AG04450 (cell line): Measurements from ENCODE around the gene NOL3. TPM values are rescaled to one million over a fixed set of nuclear protein-coding genes. Genes with fewer than 3 reads are reported as not detected.
A peak's percentile ranks its signal among the peaks of the same experiment; 100 is the strongest.

Source experiments
- CTCF ChIA-PET: fragments of 300-600, 350-600 bp; formaldehyde crosslinking; extraction: SDS; loops from one replicate; lab custom pipeline; 2022; ENCODE audit warnings: antibody characterized with exemption, inconsistent platforms; lab: Charles Lee
- POLR2A ChIA-PET: fragments of 350-600 bp; formaldehyde crosslinking; extraction: SDS; loops from one replicate; lab custom pipeline; 2021; ENCODE audit warnings: antibody characterized with exemption, inconsistent platforms; lab: Yijun Ruan, JAX
- DNase-seq: peaks from one replicate; pipeline ENCODE4 v3.0.0-alpha.2; 2011; ENCODE audit warnings: low read depth, low spot score
- H3K27ac ChIP-seq: one replicate; pipeline ENCODE4 v1.5.1; 2012; ENCODE audit warnings: low read depth, low read length, control low read depth
- H3K27me3 ChIP-seq: one replicate; pipeline ENCODE4 v1.6.0; 2012; ENCODE audit warnings: low read length; ENCODE audit not compliant: control insufficient read depth, insufficient read depth
- H3K4me3 ChIP-seq: 2 replicates; pipeline ENCODE4 v1.5.1; 2011; ENCODE audit warnings: mild to moderate bottlenecking, low read depth, low read length, control low read depth
- H3K9me3 ChIP-seq: 2 replicates; pipeline ENCODE4 v1.5.1; 2012; ENCODE audit warnings: low read length; ENCODE audit not compliant: control insufficient read depth, insufficient read depth
- CTCF ChIP-seq: IDR thresholded peaks from 2 replicates; pipeline ENCODE4 v1.5.1; 2011; ENCODE audit warnings: low read depth, low read length, control low read depth, inconsistent platforms
- polyA plus RNA-seq: library from polyadenylated mRNA; depleted of rRNA; stranded (reverse); fragments of >200 nt; gene quantifications from 2 replicates; pipeline ENCODE4 v1.2.3, GENCODE V29; 2011

Gene NOL3
- polyA plus RNA-seq, 1 experiment: 8.2 TPM

GRCh38 chr16:67149276-67150046, 20.9 kb upstream of the NOL3 start:
- H3K27ac ChIP-seq: no peak overlapping the region
- no peak for DNase-seq
- POLR2A ChIA-PET: interaction anchor here (0.8 kb wide), 1 partner anchor 14 kb away, joined by 3 read pairs; no protein-coding TSS in a partner anchor
- CTCF ChIA-PET: interaction anchor here (0.6 kb wide), 1 partner anchor 24 kb away, joined by 5 read pairs; no protein-coding TSS in a partner anchor
- TF ChIP-seq CTCF: no peak
- peaks cover 6% of the 10 kb centered on the region for H3K9me3 ChIP-seq
- peaks cover 2% of the 10 kb centered on the region for H3K27me3 ChIP-seq
- H3K4me3 ChIP-seq: peak overlapping the region; percentile 63; the same call in 1 of the 2 replicates

GRCh38 chr16:67150047-67150832, 20.1 kb upstream of the NOL3 start:
- Histone ChIP-seq H3K27ac (peak overlapping the region; percentile 82), H3K9me3 (peaks cover 11% of the 10 kb centered on the region), H3K4me3 (peak overlapping the region; percentile 63), H3K27me3 (peaks cover 4% of the 10 kb centered on the region)
- no peak for TF ChIP-seq CTCF
- ChIA-PET CTCF (interaction anchor here (0.7 to 1.4 kb wide), 7 partner anchors 10 to 133 kb away, joined by 3 to 9 read pairs (median 4); partner anchors contain the start of genes FBXL8, NOL3 and TRADD), POLR2A (interaction anchor here (0.6 to 1.9 kb wide), 10 partner anchors 9 to 329 kb away, joined by 3 to 13 read pairs (median 6); partner anchors contain the start of genes FBXL8 and TRADD)
- DNase-seq: no peak

GRCh38 chr16:67150833-67151396, 19.4 kb upstream of the NOL3 start, which contains the start of gene B3GNT9:
Gene B3GNT9 (minus strand): TSS chr16:67150998. CDS start chr16:67150485, 513 bp downstream.
- CTCF ChIA-PET: interaction anchor here (0.7 to 2.2 kb wide), 10 partner anchors 9 to 190 kb away, joined by 3 to 9 read pairs (median 4); partner anchors contain the start of genes CES3, FBXL8, NOL3 and TRADD
- H3K27ac ChIP-seq: peak within 1 kb of the TSS; percentile 82
- POLR2A ChIA-PET: interaction anchor here (0.5 to 1.9 kb wide), 12 partner anchors 9 to 330 kb away, joined by 3 to 13 read pairs (median 6); partner anchors contain the start of genes FBXL8 and TRADD
- peaks cover 8% of the 10 kb centered on the region for H3K27me3 ChIP-seq
- peaks cover 11% of the 10 kb centered on the region for H3K9me3 ChIP-seq
- TF ChIP-seq CTCF: no peak
- peak; percentile 37 for DNase-seq
- peak within 1 kb of the TSS; percentile 63 for H3K4me3 ChIP-seq

GRCh38 chr16:67151431-67152097, 18.8 kb upstream of the NOL3 start:
- Histone ChIP-seq H3K4me3 (peak overlapping the region; percentile 63; the same call in 1 of the 2 replicates), H3K27me3 (peaks cover 12% of the 10 kb centered on the region), H3K9me3 (peaks cover 11% of the 10 kb centered on the region), H3K27ac (no peak overlapping the region)
- DNase-seq: no peak
- ChIA-PET CTCF (interaction anchor here (0.7 to 2.2 kb wide), 9 partner anchors 9 to 191 kb away, joined by 3 to 9 read pairs (median 3); partner anchors contain the start of genes CES3, FBXL8, NOL3 and TRADD), POLR2A (interaction anchor here (0.5 to 1.9 kb wide), 10 partner anchors 8 to 259 kb away, joined by 3 to 13 read pairs (median 5); partner anchors contain the start of genes FBXL8 and TRADD)
- no peak for TF ChIP-seq CTCF
